Activated CD8-positive, alpha-beta memory T cell treated with anti-CD3 and anti-CD28 coated beads, Interleukin-2, amount 50 U/mL, for 48 hours (primary cell): ENCODE results near the gene ZNF184.
"Not testable (repeated sequence)": the region's sequence is repeated elsewhere in the genome, so short reads cannot be mapped to it uniquely, and the experiment has no call there.

Experiments used
- DNase-seq: peaks from one replicate; pipeline ENCODE4 v3.0.0-alpha.2; 2020

ZNF184 gene

DNA sequence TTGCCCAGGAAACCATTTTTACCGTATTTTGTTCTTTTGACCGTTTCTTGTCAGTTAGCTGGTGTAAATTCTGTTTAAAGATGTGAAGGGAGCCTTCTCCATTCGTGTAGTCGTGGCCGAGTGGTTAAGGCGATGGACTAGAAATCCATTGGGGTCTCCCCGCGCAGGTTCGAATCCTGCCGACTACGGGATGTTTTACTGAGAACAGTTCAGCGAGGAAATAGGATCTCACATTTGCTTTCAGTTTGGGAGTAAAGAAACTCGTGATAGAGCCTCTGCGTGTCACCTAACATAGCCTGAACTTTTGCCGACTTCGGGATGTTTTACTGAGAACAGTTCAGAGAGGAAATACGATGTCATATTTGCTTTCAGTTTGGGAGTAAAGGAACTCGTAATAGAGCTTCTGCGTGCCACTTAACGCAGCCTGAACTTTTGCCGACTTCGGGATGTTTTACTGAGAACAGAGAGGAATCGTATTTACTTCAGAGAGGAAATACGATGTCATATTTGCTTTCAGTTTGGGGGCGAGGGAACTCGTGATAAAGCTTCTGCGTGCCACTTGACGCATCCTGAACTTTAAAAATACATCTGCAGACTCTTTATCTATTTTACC is 5.9 kb upstream of the ZNF184 start:
- DNase-seq, result peak; percentile 92

GRCh38 chr6:27478141-27478705 is 5.3 kb upstream of the ZNF184 start:
- DNase-seq, result no peak

- DNase-seq, result no peak
These were observed 4.6 kb upstream of the ZNF184 start for GRCh38 chr6:27477318-27478013.

DNA sequence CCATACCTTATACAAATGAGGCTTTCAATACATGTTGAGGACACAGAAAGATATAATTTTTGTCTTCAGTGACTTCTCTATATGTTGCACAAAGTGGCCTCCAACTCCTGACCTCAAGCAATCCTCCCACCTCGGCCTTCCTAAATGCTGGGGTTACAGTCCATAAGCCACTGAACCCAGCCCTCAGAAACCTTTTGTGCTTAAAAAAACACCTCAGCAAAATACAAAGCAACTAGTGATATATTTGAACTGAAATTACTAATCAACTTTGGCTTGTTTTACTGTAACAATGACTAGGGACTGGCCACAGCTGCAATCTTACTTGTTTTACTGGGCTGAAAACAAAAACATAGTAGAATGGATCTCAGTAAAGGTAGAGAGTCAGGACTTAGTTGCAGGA is 3.2 kb upstream of the ZNF184 start:
- DNase-seq, result no peak

DNA sequence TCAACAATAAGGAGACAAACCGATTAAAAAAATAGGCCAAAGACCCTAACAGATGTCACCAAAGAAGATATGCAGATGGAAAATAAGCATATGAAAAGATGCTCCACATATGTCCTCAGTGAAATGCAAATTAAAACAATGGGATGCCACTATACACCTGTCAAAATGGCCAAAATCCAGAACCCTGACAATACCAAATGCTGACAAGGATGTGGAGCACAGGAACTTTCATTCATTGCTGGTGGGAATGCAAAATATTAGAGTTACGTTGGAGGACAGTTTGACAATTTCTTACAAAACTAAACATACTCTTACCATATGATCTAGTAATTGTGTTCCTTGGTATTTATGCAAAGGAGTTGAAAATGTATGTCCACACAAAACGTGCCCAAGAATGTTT is 1.8 kb upstream of the ZNF184 start:
- DNase-seq, result no peak

GRCh38 chr6:27474172-27474465 is 1.2 kb upstream of the ZNF184 start:
- no peak for DNase-seq

DNA sequence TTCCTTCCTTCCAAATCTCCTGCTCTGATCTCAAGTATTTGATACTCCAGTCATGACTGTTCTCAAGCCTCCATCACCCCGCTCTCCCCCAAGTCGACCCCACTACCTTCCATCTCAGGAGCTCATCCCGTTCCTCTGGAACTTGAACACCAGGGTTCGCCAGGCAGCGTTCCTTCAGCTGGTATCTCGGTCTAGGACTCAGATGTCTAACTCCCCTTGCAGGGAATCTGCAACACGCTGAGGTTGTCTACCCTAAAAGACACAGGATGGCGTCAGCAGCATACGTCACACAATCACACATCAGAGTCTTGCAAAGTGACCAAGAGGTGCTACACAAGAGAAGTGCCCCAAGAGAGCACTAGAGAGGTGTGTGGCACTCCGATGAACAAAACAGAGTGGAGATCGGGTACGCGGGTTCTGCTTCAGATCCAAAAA is 706 bp downstream of the ZNF184 start:
- DNase-seq, result peak; percentile 79

DNA sequence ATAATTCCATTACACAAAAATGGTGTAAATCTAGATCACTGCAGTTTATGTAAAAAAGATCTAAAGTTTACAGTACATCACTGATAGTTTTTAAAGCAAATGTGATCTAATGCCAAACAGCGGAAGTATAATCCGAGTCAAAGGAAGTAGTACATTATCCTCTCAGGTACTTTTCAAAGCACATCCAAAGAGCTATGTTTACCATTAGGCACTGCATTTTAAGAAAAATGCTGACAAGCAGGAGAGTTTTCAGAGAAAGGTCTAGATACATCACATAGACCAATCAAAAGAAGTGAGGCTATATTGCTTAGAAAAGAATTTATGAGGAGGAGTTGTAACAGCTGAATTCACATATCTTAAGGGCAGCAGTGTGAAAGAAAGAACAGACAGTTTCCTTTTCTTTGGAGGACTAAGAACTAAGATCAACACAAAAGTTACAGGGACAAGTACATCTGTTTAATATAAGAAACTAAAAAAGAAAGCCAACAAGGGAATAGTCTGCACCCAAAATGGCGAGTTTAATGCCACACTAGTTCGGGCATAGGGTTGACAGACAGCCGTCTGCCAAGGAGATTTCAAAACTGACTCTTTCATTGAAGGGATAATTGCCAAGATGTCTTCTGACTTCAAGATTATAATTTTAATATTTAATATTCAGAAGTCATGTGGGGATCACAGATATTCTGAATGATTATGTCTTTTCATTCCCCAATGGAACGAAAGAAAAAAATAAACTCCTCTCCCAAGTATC is 1.4 kb downstream of the ZNF184 start:
- DNase-seq, result no peak

GRCh38 chr6:27470023-27470422 is 2.9 kb downstream of the ZNF184 start:
- no peak for DNase-seq

DNA sequence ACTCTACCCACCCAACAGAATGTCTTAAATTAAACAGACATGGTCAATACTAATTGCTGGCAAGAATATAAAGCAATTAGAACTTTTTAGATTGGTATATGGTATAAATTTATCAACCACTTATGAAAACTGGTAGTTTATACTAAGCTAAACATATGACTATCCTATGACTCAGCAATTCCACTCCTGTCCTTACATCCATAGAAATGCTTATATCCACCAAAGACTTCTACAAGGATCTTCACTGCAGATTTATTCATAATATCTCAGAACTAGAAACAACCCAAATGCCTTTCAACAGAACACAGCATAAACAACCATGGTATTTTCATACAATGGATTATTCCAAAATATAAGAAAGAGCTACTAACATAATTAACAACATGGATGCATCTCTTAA is 4.6 kb downstream of the ZNF184 start:
- DNase-seq, result no peak

DNA sequence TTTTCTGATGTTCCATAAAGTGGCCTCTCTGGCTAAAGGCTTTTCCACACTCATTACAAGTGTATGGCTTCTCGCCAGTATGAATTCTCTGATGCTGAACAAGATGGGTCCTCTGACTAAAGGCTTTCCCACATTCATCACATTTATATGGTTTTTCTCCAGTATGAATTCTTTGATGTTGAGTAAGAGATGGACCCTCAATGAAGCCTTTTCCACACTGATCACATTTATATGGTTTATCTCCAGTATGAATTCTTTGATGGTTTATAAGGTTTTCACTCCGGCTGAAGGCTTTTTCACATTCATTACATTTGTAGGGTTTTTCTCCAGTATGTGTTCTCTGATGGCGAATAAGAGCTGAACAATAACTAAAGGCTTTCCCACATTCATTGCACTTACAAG is 20.4 kb downstream of the ZNF184 start:
- no peak for DNase-seq

GRCh38 chr6:27451660-27452390 is 21.1 kb downstream of the ZNF184 start:
- no peak for DNase-seq

GRCh38 chr6:27448456-27448855 is 24.4 kb downstream of the ZNF184 start:
- no peak for DNase-seq

DNA sequence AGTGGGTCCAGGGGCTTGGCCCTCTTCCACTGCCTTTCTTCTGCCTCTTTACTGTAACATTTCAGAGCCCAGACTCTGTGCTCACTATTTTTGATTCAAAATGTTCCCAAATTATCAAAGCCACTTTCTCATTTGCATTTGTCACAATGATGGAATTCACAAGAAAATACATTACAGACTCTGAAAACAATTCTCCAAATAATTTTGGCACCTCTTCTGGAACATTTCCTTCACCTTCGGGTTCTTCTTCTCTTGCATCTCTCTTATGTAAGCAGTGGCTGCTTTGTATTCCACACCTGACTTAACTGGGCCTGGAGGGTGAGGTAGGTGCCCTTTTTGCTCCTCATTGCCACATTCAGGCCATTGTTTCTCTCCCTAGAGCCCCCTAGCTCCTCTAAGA is 30.0 kb downstream of the ZNF184 start:
- DNase-seq, result no peak

DNA sequence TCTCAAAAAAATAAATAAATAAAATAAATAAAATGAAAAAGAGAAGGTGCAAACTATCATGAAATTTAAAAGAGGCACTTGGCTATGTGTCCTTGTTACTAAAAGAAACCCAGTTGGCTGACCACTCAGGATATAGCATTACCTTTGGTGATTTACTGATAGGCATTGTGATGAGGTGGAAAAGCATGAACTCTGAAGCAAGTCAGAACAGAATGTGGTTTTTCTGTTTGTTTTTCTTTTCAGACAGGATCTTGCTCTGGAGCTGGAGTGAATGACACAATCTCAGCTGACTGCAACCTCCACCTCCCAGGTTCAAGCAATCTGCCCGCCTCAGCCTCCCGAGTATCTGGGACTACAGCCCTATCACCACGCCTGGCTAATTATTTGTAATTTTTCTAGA is 31.9 kb downstream of the ZNF184 start:
- no peak for DNase-seq

DNA sequence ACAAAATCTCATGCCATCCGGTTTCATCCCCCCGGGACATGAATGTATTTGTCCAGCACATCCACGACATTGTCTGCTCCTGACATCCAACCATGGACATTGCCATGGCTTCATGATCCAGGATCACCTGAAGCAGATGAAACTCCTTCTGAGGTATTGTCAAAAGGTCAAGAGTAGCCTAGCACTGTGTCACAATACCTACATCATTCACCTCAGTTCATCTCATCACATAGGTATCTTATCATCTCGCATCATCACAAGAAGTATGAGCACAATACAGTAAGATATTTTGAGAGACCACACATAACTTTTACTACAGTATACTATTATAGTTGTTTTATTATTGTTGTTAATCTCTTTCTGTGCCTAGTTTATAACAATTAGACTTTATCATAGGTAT is 33.5 kb downstream of the ZNF184 start:
- DNase-seq, result no peak

DNA sequence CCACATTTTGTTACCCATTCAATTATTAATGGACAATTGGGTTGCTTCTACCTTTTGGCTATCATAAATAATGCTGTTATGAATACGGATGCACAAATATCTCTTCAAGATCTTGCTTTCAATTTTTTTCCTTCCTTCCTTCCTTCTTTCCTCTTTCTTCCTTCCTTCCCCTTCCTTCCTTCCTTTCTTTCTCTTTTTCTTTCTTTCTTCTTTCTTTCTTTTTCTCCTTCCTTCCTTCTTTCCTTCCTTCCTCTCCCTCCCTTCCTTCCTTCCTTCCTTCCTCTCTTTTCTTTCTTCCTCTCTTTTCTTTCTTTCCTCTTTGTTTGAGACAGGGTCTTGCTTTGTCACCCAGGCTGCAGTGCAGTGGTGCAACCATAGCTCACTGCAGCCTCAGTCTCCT is 39.2 kb downstream of the ZNF184 start:
- DNase-seq, result no peak

DNA sequence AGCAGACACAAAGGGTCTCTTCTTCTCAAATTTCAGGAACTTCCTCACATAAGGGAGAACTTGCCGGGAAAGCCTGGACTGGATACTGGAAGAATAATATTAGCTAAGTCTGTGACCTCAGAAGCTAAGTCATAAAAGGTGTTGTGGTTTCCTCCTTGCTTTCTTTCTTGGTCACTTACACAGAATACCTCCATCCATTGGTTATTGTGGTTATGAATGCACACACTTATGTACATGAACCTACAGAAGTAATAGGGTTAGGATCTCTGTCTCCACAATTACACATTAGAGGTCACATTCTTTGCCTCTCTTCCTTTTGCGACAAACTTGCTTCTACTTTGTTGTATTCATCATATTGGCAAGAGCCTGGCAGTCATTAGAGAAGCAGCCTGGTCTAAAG is 43.9 kb downstream of the ZNF184 start:
- DNase-seq, result no peak

DNA sequence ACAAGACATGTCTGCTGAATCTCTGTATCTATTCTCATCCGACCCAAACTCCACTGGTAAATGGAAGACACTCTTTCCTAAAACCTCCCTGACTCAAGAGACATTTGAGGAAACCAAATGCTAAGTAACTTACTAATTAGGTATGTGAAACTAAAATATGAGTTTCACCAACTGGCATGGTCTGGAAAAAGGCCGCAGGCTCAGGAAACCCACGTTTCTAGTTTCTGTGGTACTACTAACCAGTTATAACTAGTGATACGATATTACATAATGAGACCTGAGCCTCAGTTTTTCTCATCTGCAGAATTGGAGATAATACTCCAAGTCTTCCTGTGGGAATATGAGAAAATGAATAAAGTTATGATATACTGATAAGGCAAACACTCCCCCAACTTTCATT is 44.4 kb downstream of the ZNF184 start:
- no peak for DNase-seq

DNA sequence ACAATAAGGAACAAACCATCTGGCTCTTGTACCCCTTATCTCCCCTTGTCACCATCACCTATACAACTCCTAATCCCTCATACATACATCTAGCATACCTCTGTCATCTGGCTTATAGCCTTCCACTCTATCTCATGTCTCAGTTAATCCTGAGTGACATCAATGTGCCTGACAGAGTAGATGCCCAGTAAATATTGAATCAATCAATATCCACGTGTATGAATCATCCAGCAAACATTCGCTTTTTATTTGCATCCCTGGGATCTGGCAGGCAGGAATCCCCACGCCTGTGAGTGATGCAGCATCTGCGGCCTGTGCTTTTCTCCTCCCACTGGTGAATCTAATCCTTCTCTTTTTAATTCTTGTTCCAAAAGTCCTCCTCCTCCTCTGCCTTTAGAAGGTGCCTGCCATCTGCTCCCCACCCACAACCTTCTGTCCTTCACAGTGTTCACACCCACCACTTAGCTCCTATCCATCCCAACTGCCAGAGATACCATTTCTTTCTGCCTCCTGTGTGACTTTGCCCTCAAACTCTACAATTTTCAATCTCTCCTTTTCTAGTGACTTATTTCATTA is 46.8 kb downstream of the ZNF184 start:
- no peak for DNase-seq

GRCh38 chr6:27424851-27425250 is 48.1 kb downstream of the ZNF184 start:
- DNase-seq, result not testable (repeated sequence)

- no peak for DNase-seq
These were observed 50.1 kb downstream of the ZNF184 start for GRCh38 chr6:27422651-27423332.
